Measurements from ENCODE around the gene ELF2. TPM values are rescaled to one million over a fixed set of nuclear protein-coding genes. Genes with fewer than 3 reads are reported as not detected.
"Not testable (repeated sequence)": the region's sequence is repeated elsewhere in the genome, so short reads cannot be mapped to it uniquely, and the experiment has no call there.

Gene ELF2
- total RNA-seq, 1 experiment from 2014 or later: 23.7 TPM

- DNase-seq (ENCODE audit: extremely low read depth, low read depth): no peak
Observed at GRCh38 chr4:139144911-139145551, 32.0 kb downstream of the ELF2 start.

GRCh38 chr4:139144161-139144859, 32.7 kb downstream of the ELF2 start:
- DNase-seq (ENCODE audit: extremely low read depth, low read depth): peak; percentile 40

- no peak for DNase-seq (ENCODE audit: extremely low read depth, low read depth)
Observed at GRCh38 chr4:139142980-139143379, 34.0 kb downstream of the ELF2 start.

- DNase-seq (ENCODE audit: extremely low read depth, low read depth): no peak
Observed at GRCh38 chr4:139142087-139142486, 34.9 kb downstream of the ELF2 start.

- no peak for DNase-seq (ENCODE audit: extremely low read depth, low read depth)
Observed at GRCh38 chr4:139137763-139138162, 39.3 kb downstream of the ELF2 start.

- DNase-seq (ENCODE audit: extremely low read depth, low read depth): no peak
Observed at GRCh38 chr4:139134403-139134802, 42.6 kb downstream of the ELF2 start.

GRCh38 chr4:139131209-139131870, 45.7 kb downstream of the ELF2 start:
- no peak for DNase-seq (ENCODE audit: extremely low read depth, low read depth)

- no peak for DNase-seq (ENCODE audit: extremely low read depth, low read depth)
Observed at GRCh38 chr4:139129206-139129605, 47.8 kb downstream of the ELF2 start.

GRCh38 chr4:139126898-139127297, 50.1 kb downstream of the ELF2 start:
- DNase-seq (ENCODE audit: extremely low read depth, low read depth): no peak

- DNase-seq (ENCODE audit: extremely low read depth, low read depth): no peak
Observed at GRCh38 chr4:139123910-139124309, 53.1 kb downstream of the ELF2 start.

- no peak for DNase-seq (ENCODE audit: extremely low read depth, low read depth)
Observed at GRCh38 chr4:139118365-139118764, 58.7 kb downstream of the ELF2 start.

- no peak for DNase-seq (ENCODE audit: extremely low read depth, low read depth)
Observed at GRCh38 chr4:139115226-139115625, 61.8 kb downstream of the ELF2 start.

GRCh38 chr4:139114795-139115194, 62.2 kb downstream of the ELF2 start:
- not testable (repeated sequence) for DNase-seq (ENCODE audit: extremely low read depth, low read depth)

- DNase-seq (ENCODE audit: extremely low read depth, low read depth): no peak
Observed at GRCh38 chr4:139112650-139113049, 64.4 kb downstream of the ELF2 start.

- no peak for DNase-seq (ENCODE audit: extremely low read depth, low read depth)
Observed at GRCh38 chr4:139108567-139109128, 68.4 kb downstream of the ELF2 start.

GRCh38 chr4:139099366-139099982, 77.5 kb downstream of the ELF2 start:
- peak; percentile 70 for DNase-seq (ENCODE audit: extremely low read depth, low read depth)

GRCh38 chr4:139092271-139092670, 84.7 kb downstream of the ELF2 start:
- DNase-seq (ENCODE audit: extremely low read depth, low read depth): no peak

GRCh38 chr4:139085141-139085540, 91.9 kb downstream of the ELF2 start:
- no peak for DNase-seq (ENCODE audit: extremely low read depth, low read depth)

- DNase-seq (ENCODE audit: extremely low read depth, low read depth): no peak
Observed at GRCh38 chr4:139084804-139085093, 92.3 kb downstream of the ELF2 start.

GRCh38 chr4:139083956-139084803, 92.8 kb downstream of the ELF2 start:
- peak; percentile 82 for DNase-seq (ENCODE audit: extremely low read depth, low read depth)

- peak; percentile 33 for DNase-seq (ENCODE audit: extremely low read depth, low read depth)
Observed at GRCh38 chr4:139083607-139083955, 93.4 kb downstream of the ELF2 start.
